HG03575 (cell line): ENCODE measurements around the gene RASL10B.

Experiments used
- ATAC-seq: cut with Tn5 transposase; IDR thresholded peaks from one replicate; pipeline ENCODE4 v1.9.1; 2021; ENCODE audit not compliant: unreplicated experiment, insufficient number of reproducible peaks, low FRiP score; ENCODE audit errors: extremely low read depth

The RASL10B gene

GRCh38 chr17:35752945-35753764 is 21.7 kb downstream of the RASL10B start, which contains the start of gene GAS2L2:
Gene GAS2L2, minus strand, starts transcription at chr17:35753239. Its CDS starts 389 bp downstream, at chr17:35752850.
- no peak for ATAC-seq

DNA sequence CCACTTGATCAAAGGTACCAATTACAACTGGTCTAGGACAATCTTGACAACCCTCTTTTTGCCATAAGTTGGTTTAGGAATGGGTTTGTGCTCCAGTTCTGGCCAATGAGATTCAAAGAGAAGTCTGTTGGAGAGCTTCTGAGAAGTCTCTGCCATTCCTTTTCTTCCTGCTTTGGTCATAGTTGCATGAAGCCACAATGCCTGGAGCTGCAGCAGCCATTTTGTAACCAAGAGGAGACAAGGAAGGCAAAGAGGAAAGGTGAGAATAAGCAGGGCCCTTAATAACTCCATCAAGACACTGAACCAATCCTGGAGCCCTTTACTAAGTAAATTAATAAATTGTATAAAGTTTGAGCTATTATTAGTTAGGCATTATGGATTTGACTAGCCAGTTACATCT is 25.8 kb downstream of the RASL10B start:
- ATAC-seq: no peak

DNA sequence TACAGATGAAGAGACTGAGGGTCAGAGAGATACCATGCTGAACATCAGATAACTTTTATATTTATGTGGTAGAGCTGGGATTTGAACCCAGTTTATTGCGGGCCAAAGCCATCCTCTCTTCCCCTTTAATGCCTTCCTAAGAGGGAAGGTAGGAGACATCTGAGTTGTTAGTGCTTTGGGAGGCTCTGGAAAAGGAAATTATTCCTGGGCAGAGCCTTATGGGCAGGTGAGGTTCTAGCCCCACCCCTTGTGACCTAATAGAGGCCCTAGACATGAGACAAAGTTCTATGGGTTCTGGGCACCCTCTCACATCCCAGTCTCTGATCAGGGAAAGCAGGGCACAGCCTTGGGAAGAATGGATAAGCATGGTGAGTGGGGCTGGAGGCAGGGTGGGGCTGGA is 29.1 kb downstream of the RASL10B start, which contains the start of gene C17orf50:
Gene C17orf50, plus strand, starts transcription at position 301 of the 400 bp plus-strand sequence. Its CDS starts 55 bp downstream, at position 356.
- ATAC-seq: no peak

- no peak for ATAC-seq
These were observed 30.2 kb downstream of the RASL10B start for GRCh38 chr17:35761601-35762000.

DNA sequence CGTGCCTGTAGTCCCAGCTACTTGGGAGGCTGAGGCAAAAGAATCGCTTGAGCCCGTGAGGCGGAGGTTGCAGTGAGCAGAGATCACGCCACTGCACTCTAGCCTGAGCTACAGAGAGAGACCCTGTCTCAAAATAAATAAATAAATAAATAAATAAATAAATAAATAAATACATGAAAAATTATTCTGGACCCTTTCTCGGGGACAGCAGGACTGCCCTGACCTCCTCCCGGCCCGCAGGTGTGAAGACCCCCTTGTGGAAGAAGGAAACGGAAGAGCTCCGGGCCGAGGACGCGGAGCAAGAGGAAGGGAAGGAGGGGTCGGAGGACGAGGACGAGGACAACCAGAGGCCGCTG is 32.3 kb downstream of the RASL10B start:
- ATAC-seq: no peak

DNA sequence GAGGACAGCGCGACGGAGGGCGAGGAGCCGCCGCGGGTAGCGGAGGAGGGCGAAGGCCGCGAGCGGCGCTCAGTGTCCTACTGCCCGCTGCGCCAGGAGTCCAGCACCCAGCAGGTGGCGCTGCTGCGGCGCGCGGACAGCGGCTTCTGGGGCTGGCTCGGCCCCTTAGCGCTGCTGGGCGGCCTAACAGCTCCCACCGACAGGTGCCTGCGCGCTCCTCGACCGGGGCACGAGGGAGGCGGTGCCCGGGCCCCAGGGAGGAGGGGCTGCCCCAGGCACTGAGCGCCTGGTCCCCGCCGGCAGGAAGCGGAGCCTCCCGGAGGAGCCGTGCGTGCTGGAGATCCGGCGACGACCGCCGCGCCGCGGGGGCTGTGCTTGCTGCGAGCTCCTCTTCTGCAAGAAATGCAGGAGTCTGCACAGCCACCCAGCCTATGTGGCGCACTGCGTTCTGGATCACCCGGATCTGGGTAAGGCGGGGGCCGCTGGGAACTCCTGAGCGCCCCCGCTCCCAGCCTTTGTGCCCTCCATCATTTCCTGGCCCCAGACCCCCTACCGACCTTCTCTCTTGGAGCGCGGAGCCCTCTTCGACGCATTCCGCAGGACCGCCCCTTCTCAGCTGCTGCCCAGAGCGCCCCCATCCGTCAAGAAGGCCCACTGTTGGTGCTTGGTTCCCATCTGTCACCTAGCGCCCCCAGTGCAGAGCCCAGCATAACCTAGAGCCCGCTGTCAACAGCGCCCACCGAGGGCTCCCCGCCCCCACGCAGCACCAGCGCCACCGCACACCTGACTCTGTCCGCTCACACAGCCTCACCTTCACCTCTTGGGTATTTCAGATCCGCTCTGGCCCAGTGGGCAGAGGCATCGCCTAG is 32.9 kb downstream of the RASL10B start:
- ATAC-seq: no peak

DNA sequence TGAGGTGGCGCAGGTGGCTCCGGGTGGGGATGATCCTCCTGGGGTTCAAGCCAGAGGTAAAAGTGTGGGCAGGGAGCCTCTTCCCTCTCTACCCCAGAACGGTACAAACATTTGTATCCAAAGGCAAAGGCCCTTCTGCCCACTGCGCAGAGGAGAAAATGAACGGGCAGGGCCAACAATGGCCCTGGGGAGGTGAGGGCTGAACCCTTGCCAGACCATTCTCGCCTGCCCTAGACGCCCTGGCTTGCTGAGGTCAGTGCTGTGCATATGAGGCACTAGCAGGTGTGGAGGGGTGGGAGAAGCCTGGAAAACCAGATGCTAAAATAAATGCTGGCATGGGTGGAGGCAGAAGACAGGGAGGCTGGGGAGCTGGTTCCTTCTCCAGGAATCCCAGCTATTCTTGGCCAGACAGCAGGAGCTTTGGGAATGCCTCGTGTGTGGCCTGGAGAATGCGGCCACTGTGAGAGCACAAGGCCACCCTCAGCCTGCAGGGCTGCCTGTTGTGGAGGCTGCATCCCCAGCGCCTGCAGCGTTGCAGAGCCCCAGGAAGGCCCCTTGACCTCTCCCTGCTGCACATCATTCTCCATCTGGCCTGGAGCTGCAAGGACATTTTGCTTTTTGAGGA is 33.8 kb downstream of the RASL10B start:
- no peak for ATAC-seq

GRCh38 chr17:35765756-35766488 is 34.5 kb downstream of the RASL10B start:
- ATAC-seq: no peak

GRCh38 chr17:35766489-35766877 is 35.0 kb downstream of the RASL10B start:
- ATAC-seq: no peak

- ATAC-seq: no peak
These were observed 35.6 kb downstream of the RASL10B start for GRCh38 chr17:35766903-35767510.

DNA sequence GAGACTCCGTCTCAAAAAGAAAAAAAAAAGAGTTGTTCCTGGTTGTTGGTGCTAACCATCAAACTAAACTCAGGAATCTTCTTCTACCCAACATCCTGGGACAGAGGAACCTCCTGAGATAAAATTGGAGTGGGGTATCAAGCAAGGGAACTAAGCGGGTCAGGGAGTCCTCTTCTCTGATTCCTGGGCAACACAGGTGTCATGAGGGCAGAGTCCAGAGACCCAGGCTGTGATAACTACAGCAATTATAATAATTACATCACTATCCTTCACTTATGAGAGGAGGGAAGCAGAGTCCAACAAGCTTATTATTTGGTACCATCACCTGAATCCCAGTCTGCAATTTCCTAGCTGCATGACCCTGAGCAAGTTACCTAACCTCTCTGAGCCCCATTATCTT is 37.4 kb downstream of the RASL10B start:
- ATAC-seq: no peak

DNA sequence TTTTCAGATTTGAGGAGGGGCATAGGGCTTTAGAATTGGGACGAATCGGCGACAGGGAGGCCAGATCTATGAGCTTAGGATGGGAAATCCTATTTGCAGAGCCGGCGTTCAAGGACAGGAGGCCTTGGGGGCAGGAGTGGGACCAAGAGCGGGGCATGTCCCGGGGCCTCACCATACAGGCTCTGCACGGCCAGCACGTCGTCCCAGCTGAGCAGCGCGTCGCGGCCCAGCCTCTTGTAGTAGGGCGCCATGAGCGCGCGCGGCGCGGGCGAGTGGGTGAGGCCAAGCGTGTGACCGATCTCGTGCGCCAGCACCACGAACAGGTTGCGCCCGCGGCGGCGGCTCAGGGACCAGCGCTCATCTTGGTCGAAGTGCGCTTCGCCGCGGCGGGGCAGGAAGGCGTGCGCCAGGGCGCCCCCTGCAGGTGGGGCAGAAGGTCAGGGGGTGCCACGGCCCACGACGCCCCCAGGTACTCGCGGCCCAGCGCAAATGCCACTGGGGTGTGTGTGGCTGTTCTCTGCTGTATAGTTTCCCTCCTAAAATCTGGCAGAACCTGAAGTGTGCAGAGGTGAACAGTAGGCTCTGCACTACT is 38.6 kb downstream of the RASL10B start:
- no peak for ATAC-seq

DNA sequence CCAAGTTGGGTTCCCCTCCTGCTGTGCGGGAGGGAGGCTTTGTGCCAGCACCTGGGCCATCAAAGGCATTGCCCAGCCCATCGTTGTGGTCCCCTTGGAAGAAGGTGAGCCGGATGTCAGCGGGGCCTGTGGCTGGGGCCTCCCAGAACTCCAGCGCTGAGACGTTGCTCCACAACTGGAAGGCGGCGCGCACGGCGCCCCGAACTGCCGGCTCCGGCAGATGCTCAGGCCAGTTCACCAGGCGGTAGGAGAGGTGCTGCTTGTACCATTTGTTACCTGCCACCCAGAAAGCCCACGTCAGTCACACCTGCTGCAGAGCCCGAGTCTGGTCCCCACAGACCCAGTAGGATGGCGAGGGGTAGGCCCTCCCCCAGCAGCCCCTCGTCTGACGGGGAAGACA is 41.7 kb downstream of the RASL10B start:
- ATAC-seq: no peak

- no peak for ATAC-seq
These were observed 42.4 kb downstream of the RASL10B start for GRCh38 chr17:35773679-35774425.

DNA sequence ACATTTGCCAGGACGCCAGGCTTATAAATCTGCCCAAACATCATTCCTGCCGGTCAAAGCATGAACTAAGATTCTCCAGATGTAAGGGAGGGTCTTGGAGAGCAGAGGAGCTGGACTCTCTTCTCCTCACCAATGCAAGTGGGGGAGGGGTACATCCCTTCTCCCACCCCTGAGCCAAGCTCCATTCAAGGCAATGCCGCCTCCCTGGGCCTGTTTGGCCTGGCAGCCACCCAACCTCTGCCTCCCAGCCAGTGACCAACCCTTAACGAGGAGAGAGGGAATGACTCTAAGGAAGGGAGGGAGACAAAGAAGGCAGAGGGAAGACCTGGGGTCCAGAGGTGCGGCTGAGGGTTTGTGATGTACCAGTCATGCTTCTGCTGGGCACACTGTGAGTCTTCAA is 43.1 kb downstream of the RASL10B start:
- no peak for ATAC-seq

- no peak for ATAC-seq
These were observed 43.6 kb downstream of the RASL10B start for GRCh38 chr17:35775039-35775438.

- no peak for ATAC-seq
These were observed 44.1 kb downstream of the RASL10B start for GRCh38 chr17:35775583-35775982.
